WTC11 (cell line): ENCODE measurements around the gene FZD10. TPM values are rescaled to one million over a fixed set of nuclear protein-coding genes. Genes with fewer than 3 reads are reported as not detected.

Source experiments
- ATAC-seq: fragments of 200-7000 bp; cut with Tn5 transposase; 2 replicates; pipeline ENCODE4 v1.10.0; 2021; ENCODE audit warnings: mild to moderate bottlenecking, moderate library complexity
- CTCF ChIA-PET: fragments of 300-600 bp; sonication (Branson Sonifier 250); formaldehyde crosslinking; loops from one replicate; lab custom pipeline; 2021; ENCODE audit warnings: antibody characterized with exemption; lab: Charles Lee
- POLR2A ChIA-PET: fragments of 350-600 bp; sonication (Branson Sonifier 250); formaldehyde crosslinking; loops from one replicate; lab custom pipeline; 2021; ENCODE audit warnings: antibody characterized with exemption; lab: Charles Lee
- DNase-seq: peaks from one replicate; pipeline ENCODE4 v3.0.0; 2021; ENCODE audit warnings: low spot score
- H3K27ac Mint-ChIP-seq: 2 replicates; pipeline ENCODE4 v1.8.0; 2021; ENCODE audit warnings: mixed read lengths
- H3K27me3 Mint-ChIP-seq: 2 replicates; pipeline ENCODE4 v1.8.0; 2021; ENCODE audit warnings: low read depth, mild to moderate bottlenecking, moderate library complexity, mixed read lengths
- H3K36me3 Mint-ChIP-seq: 2 replicates; pipeline ENCODE4 v1.8.0; 2021; ENCODE audit warnings: mixed read lengths
- H3K4me1 Mint-ChIP-seq: 2 replicates; pipeline ENCODE4 v1.8.0; 2022; ENCODE audit warnings: mixed read lengths
- H3K4me3 Mint-ChIP-seq: 2 replicates; pipeline ENCODE4 v1.8.0; 2021; ENCODE audit warnings: mild to moderate bottlenecking, moderate library complexity, mixed read lengths
- H3K9me3 Mint-ChIP-seq: 2 replicates; pipeline ENCODE4 v1.8.0; 2021; ENCODE audit warnings: mixed read lengths
- AR ChIP-seq: fragments of 250-450 bp; sonication (Bioruptor Pico); IDR thresholded peaks from 2 replicates; pipeline ENCODE4 v1.9.0; 2021; ENCODE audit warnings: mild to moderate bottlenecking
- ATF1 ChIP-seq: sonication (generic); formaldehyde crosslinking; IDR thresholded peaks from 2 replicates; pipeline ENCODE4 v1.8.1; 2023; ENCODE audit warnings: mild to moderate bottlenecking, moderate library complexity, missing genetic modification reagents
- ATF2 ChIP-seq: sonication (generic); formaldehyde crosslinking; IDR thresholded peaks from 2 replicates; pipeline ENCODE4 v1.8.1; 2022; ENCODE audit warnings: low read depth, missing genetic modification reagents, borderline replicate concordance
- CREM ChIP-seq: sonication (generic); formaldehyde crosslinking; IDR thresholded peaks from 2 replicates; pipeline ENCODE4 v1.8.1; 2022; ENCODE audit warnings: mild to moderate bottlenecking, missing genetic modification reagents, moderate library complexity
- ELF4 ChIP-seq: sonication (generic); formaldehyde crosslinking; IDR thresholded peaks from 2 replicates; pipeline ENCODE4 v1.8.1; 2022; ENCODE audit warnings: low read depth, mild to moderate bottlenecking, moderate library complexity, missing genetic modification reagents
- ESRRA ChIP-seq: sonication (generic); formaldehyde crosslinking; IDR thresholded peaks from 2 replicates; pipeline ENCODE4 v1.8.1; 2022; ENCODE audit warnings: mild to moderate bottlenecking, missing genetic modification reagents, borderline replicate concordance
- ETV6 ChIP-seq: sonication (generic); formaldehyde crosslinking; IDR thresholded peaks from 2 replicates; pipeline ENCODE4 v1.8.1; 2022; ENCODE audit warnings: mild to moderate bottlenecking, missing genetic modification reagents
- GRHL2 ChIP-seq: fragments of 250-450 bp; sonication (Bioruptor Pico); IDR thresholded peaks from 2 replicates; pipeline ENCODE4 v1.8.0; 2022; ENCODE audit warnings: mild to moderate bottlenecking, moderate library complexity; ENCODE audit not compliant: insufficient replicate concordance, severe bottlenecking
- NFE2L1 ChIP-seq: sonication (generic); formaldehyde crosslinking; IDR thresholded peaks from 2 replicates; pipeline ENCODE4 v1.8.1; 2023; ENCODE audit warnings: missing genetic modification reagents
- OVOL2 ChIP-seq: fragments of 250-450 bp; sonication (Bioruptor Pico); IDR thresholded peaks from 2 replicates; pipeline ENCODE4 v1.9.0; 2021; ENCODE audit warnings: mild to moderate bottlenecking, borderline replicate concordance
- PREB ChIP-seq: sonication (generic); formaldehyde crosslinking; IDR thresholded peaks from 2 replicates; pipeline ENCODE4 v1.8.1; 2022; ENCODE audit warnings: mild to moderate bottlenecking, missing genetic modification reagents, moderate library complexity, borderline replicate concordance
- SMAD3 ChIP-seq: sonication (generic); formaldehyde crosslinking; IDR thresholded peaks from 2 replicates; pipeline ENCODE4 v1.8.0; 2022; ENCODE audit warnings: missing genetic modification reagents, mild to moderate bottlenecking, borderline replicate concordance
- TP53 ChIP-seq: sonication (generic); formaldehyde crosslinking; IDR thresholded peaks from 2 replicates; pipeline ENCODE4 v1.8.1; 2023; ENCODE audit warnings: mild to moderate bottlenecking, missing genetic modification reagents
- ZNF121 ChIP-seq: sonication (generic); formaldehyde crosslinking; IDR thresholded peaks from 2 replicates; pipeline ENCODE4 v1.8.0; 2023; ENCODE audit warnings: missing genetic modification reagents
- ZNF281 ChIP-seq: sonication (generic); formaldehyde crosslinking; IDR thresholded peaks from 2 replicates; pipeline ENCODE4 v1.8.0; 2023; ENCODE audit warnings: mild to moderate bottlenecking, missing genetic modification reagents
- ZNF423 ChIP-seq: fragments of 250-450 bp; sonication (Bioruptor Pico); IDR thresholded peaks from 2 replicates; pipeline ENCODE4 v2.1.2; 2022; ENCODE audit warnings: mild to moderate bottlenecking, moderate library complexity
- ZNF512 ChIP-seq: sonication (generic); formaldehyde crosslinking; IDR thresholded peaks from 2 replicates; pipeline ENCODE4 v1.8.1; 2022; ENCODE audit warnings: missing genetic modification reagents, borderline replicate concordance
- ZNF532 ChIP-seq: fragments of 250-450 bp; sonication (Bioruptor Pico); IDR thresholded peaks from 2 replicates; pipeline ENCODE4 v1.9.0; 2021; ENCODE audit warnings: mild to moderate bottlenecking, borderline replicate concordance
- ZSCAN18 ChIP-seq: fragments of 250-450 bp; sonication (Bioruptor Pico); IDR thresholded peaks from 2 replicates; pipeline ENCODE4 v2.1.2; 2022; ENCODE audit warnings: mild to moderate bottlenecking, moderate library complexity
- total RNA-seq: library from RNA; stranded (reverse); gene quantifications from 3 replicates; pipeline ENCODE4 v1.2.3, GENCODE V29; 2021

The FZD10 gene
- total RNA-seq, 1 experiment from 2014 or later = 1.1 TPM

GRCh38 chr12:130155416-130156073 is 6.7 kb upstream of the FZD10 start:
- POLR2A ChIA-PET = no interaction called here
- Mint-ChIP-seq H3K4me3 (no peak overlapping the region), H3K27ac (no peak overlapping the region), H3K4me1 (no peaks in the 10 kb centered on the region; the same call in 1 of the 2 replicates), H3K9me3 (peaks cover 36% of the 10 kb centered on the region), H3K27me3 (peaks cover 43% of the 10 kb centered on the region), H3K36me3 (peaks cover 34% of the 10 kb centered on the region)
- DNase-seq (no peak), ATAC-seq (no peak)
- CTCF ChIA-PET = no interaction called here
- no peak for TF ChIP-seq ZNF121
- no peak for TF ChIP-seq ZNF532 (CRISPR knock-in tag)
- TF ChIP-seq ZNF423 (CRISPR knock-in tag) = no peak
- no peak for TF ChIP-seq PREB (CRISPR knock-in tag)
- no peak for TF ChIP-seq NFE2L1 (CRISPR knock-in tag)
- no peak for TF ChIP-seq CREM (CRISPR knock-in tag)
- no peak for TF ChIP-seq TP53 (CRISPR knock-in tag)
- TF ChIP-seq ELF4 (CRISPR knock-in tag) = no peak
- no peak for TF ChIP-seq ZNF281 (CRISPR knock-in tag)
- no peak for TF ChIP-seq ETV6 (CRISPR knock-in tag)
- no peak for TF ChIP-seq ZNF512 (CRISPR knock-in tag)
- TF ChIP-seq ATF1 (CRISPR knock-in tag) = no peak
- no peak for TF ChIP-seq ZSCAN18 (CRISPR knock-in tag)
- no peak for TF ChIP-seq SMAD3 (CRISPR knock-in tag)
- no peak for TF ChIP-seq GRHL2 (CRISPR knock-in tag)
- no peak for TF ChIP-seq ATF2 (CRISPR knock-in tag)
- TF ChIP-seq ESRRA (CRISPR knock-in tag) = no peak
- TF ChIP-seq OVOL2 = no peak
- no peak for TF ChIP-seq AR
